CD14-positive monocyte (primary cell): ENCODE data around the gene NDUFS2. TPM values are rescaled to one million over a fixed set of nuclear protein-coding genes. Genes with fewer than 3 reads are reported as not detected.

ENCODE experiments used
- DNase-seq, 3 donors: peaks; one replicate each; pipeline ENCODE4 v3.0.0-alpha.2; 2011 to 2022
- H2AFZ ChIP-seq: 2 replicates; pipeline ENCODE4 v1.6.0; 2012; ENCODE audit warnings: mild to moderate bottlenecking, low read depth, low read length, inconsistent platforms; ENCODE audit not compliant: insufficient read depth, poor library complexity, severe bottlenecking
- H3K27ac ChIP-seq, 2 donors: 1 replicate in 1 of 2; 2 replicates in 1 of 2; pipeline ENCODE4 v1.5.1; 2012 to 2013; ENCODE audit warnings: low read length in 2 of 2, control low read depth in 1 of 2, inconsistent platforms in 1 of 2, low read depth in 1 of 2, mild to moderate bottlenecking in 1 of 2
- H3K27me3 ChIP-seq, 2 donors: one replicate each; pipeline versions ENCODE4 v1.6.0 to v1.6.1; 2011 to 2013; ENCODE audit warnings: low read length in 2 of 2; ENCODE audit not compliant: control insufficient read depth in 2 of 2, insufficient read depth in 2 of 2
- H3K36me3 ChIP-seq, 2 donors: replicated peaks in 1 of 2; 1 replicate in 1 of 2; 2 replicates in 1 of 2; pipeline versions ENCODE4 v1.5.1 to v1.6.1; 2012 to 2013; ENCODE audit warnings: low read length in 2 of 2, control low read depth in 1 of 2, inconsistent platforms in 1 of 2, mild to moderate bottlenecking in 1 of 2; ENCODE audit not compliant: insufficient read depth in 2 of 2, control insufficient read depth in 1 of 2
- H3K4me1 ChIP-seq, 2 donors: 1 replicate in 1 of 2; 2 replicates in 1 of 2; pipeline versions ENCODE4 v1.5.1 to v1.6.1; 2012 to 2013; ENCODE audit warnings: low read length in 2 of 2, control low read depth in 1 of 2, inconsistent platforms in 1 of 2, mild to moderate bottlenecking in 1 of 2, moderate library complexity in 1 of 2; ENCODE audit not compliant: insufficient read depth in 2 of 2, control insufficient read depth in 1 of 2
- H3K4me2 ChIP-seq: replicated peaks from 2 replicates; pipeline ENCODE3; 2012; ENCODE audit warnings: low read length, moderate library complexity, mild to moderate bottlenecking; ENCODE audit not compliant: poor library complexity, severe bottlenecking; ENCODE audit errors: extremely low read depth
- H3K4me3 ChIP-seq, 3 experiments: fragments of 200-600 bp in 1 of 3; sonication (generic) in 1 of 3; replicated peaks in 1 of 3; 1 replicate in 2 of 3; 2 replicates in 1 of 3; pipeline ENCODE4 v1.5.1; 2011 to 2013; ENCODE audit warnings: low read length in 3 of 3, mild to moderate bottlenecking in 3 of 3, control low read depth in 2 of 3, low read depth in 2 of 3, inconsistent platforms in 1 of 3, moderate library complexity in 1 of 3
- H3K79me2 ChIP-seq: 2 replicates; pipeline ENCODE4 v1.6.0; 2012; ENCODE audit warnings: mild to moderate bottlenecking, control low read depth, inconsistent platforms, low read length, moderate library complexity; ENCODE audit not compliant: insufficient read depth
- H3K9ac ChIP-seq: 2 replicates; pipeline ENCODE4 v1.6.0; 2017; ENCODE audit warnings: low read length, mild to moderate bottlenecking; ENCODE audit not compliant: insufficient read depth, poor library complexity, severe bottlenecking
- H3K9me3 ChIP-seq, 2 donors: replicated peaks in 1 of 2; 1 replicate in 1 of 2; 2 replicates in 1 of 2; pipeline versions ENCODE4 v1.5.1 to v1.6.1; 2012 to 2013; ENCODE audit warnings: low read length in 2 of 2, control low read depth in 1 of 2; ENCODE audit not compliant: control insufficient read depth in 1 of 2, insufficient read depth in 1 of 2
- H4K20me1 ChIP-seq: 2 replicates; pipeline ENCODE4 v1.6.0; 2012; ENCODE audit warnings: mild to moderate bottlenecking, low read length, control low read depth, moderate library complexity; ENCODE audit not compliant: insufficient read depth
- H3K27ac Mint-ChIP-seq, 7 donors: one replicate each; pipeline ENCODE4 v1.8.0; 2020; ENCODE audit warnings: mild to moderate bottlenecking in 7 of 7, mixed read lengths in 7 of 7, moderate library complexity in 6 of 7, inconsistent platforms in 2 of 7
- H3K27me3 Mint-ChIP-seq, 3 donors: one replicate each; pipeline ENCODE4 v1.8.0; 2021 to 2022; ENCODE audit warnings: low read depth in 3 of 3, mild to moderate bottlenecking in 3 of 3, mixed read lengths in 3 of 3, moderate library complexity in 3 of 3, inconsistent platforms in 1 of 3
- H3K36me3 Mint-ChIP-seq, 2 donors: one replicate each; pipeline ENCODE4 v1.8.0; 2020; ENCODE audit warnings: mixed read lengths in 2 of 2, inconsistent platforms in 1 of 2, mild to moderate bottlenecking in 1 of 2
- H3K4me1 Mint-ChIP-seq: one replicate; pipeline ENCODE4 v1.8.0; 2020; ENCODE audit warnings: mild to moderate bottlenecking, mixed read lengths
- H3K4me3 Mint-ChIP-seq, 2 donors: one replicate each; pipeline ENCODE4 v1.8.0; 2020; ENCODE audit warnings: mild to moderate bottlenecking in 2 of 2, mixed read lengths in 2 of 2, moderate library complexity in 1 of 2
- H3K9me3 Mint-ChIP-seq, 7 donors: one replicate each; pipeline ENCODE4 v1.8.0; 2020 to 2022; ENCODE audit warnings: mixed read lengths in 7 of 7, mild to moderate bottlenecking in 6 of 7, moderate library complexity in 6 of 7, inconsistent platforms in 2 of 7
- WGBS: methylation state at CpG from one replicate; pipeline ENCODE4 v1.1.5; 2013; ENCODE audit warnings: missing lambda C conversion rate; ENCODE audit not compliant: insufficient coverage; 5-methylcytosine and 5-hydroxymethylcytosine counted together
- intact Hi-C, 2 donors: fragments of 100-400 bp; cut with micrococcal nuclease; formaldehyde crosslinking; loops; one replicate each; pipeline versions ENCODE4 v1.15.0 to v1.15.1; 2023
- polyA plus RNA-seq, 3 donors: library from polyadenylated mRNA; depleted of rRNA in 1 of 3; unstranded in 2 of 3; stranded (reverse) in 1 of 3; fragments of 300-500 nt in 2 of 3; fragments of >200 nt in 1 of 3; fragmentation: Illumina TruSeq in 2 of 3; gene quantifications; 1 replicate in 2 of 3; 2 replicates in 1 of 3; pipeline ENCODE4 v1.2.3, GENCODE V29; 2012 to 2021
- TF ChIP-seq, protein P1 (sequence below): fragments of 200-600 bp; IDR thresholded peaks from one replicate; pipeline ENCODE4 v1.8.0; 2022; ENCODE audit warnings: antibody characterized with exemption, mild to moderate bottlenecking

The NDUFS2 gene
- polyA plus RNA-seq, 3 donors, result 87.5 to 119 (median 101) TPM

DNA sequence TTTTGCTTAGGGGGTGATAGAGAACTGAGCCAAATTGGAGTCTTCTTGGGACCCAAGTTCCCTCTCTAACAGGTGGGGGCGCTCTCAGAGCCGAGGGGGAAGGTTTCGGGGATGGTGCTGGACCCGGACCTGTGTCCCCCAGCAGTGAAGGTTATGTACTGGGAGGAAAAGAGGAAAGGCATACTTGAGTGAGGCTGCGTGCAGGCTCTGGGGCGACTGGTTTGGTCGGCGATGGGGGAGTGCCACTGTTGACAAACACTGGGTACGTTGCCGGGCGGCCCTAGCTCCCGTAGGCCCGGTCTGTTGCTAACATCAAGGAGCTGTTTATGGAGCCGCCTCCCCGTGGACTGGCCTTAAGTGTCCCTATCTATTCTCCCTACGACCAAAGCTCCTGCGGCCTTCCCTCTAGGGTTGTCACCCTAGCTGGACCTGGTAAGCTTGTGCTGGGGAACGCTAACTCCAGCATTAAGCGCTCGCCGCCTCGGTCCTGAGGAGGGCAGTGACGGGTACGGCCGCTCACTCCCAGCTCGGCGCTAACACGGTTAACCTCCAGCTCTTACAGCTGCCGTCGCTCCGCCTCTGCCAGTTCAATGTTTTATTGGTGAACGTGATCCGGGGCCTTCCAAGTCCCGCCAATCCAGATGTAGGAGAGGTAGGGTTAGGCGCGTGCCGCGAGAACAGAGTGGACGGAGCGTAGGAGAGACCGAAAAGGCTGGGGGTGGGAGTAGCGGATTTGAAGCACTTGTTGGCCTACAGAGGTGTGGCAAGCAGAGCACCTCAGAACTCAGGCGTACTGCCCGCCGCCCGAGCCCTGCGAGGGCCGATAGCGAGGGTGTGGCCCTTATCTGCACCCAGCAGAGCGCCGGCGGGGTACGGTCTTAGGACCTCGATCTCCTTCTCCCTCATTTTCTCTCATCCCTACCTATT lies 36.2 kb upstream of the NDUFS2 start, which contains the start of gene PPOX:
Gene PPOX (plus strand): TSS at position 685 of the 927 bp plus-strand sequence. CDS start 422 bp downstream, outside the sequence.
- Histone ChIP-seq H3K4me3 (peak within 1 kb of the TSS; percentile 33 to 75 (median 73)), H3K36me3 (peaks cover 29 to 62% of the 10 kb centered on the region in 2 donors), H3K4me1 (peaks cover 21 to 28% of the 10 kb centered on the region in 2 donors), H4K20me1 (no peaks in the 10 kb centered on the region), H2AFZ (peak within 1 kb of the TSS; percentile 89), H3K9ac (peak within 1 kb of the TSS; percentile 85), H3K9me3 (no peaks in the 10 kb centered on the region), H3K27ac (peak within 1 kb of the TSS; percentile 91 to 98), H3K27me3 (no peaks in the 10 kb centered on the region), H3K79me2 (peaks cover 4% of the 10 kb centered on the region), H3K4me2 (peak within 1 kb of the TSS; percentile 78)
- TF ChIP-seq, protein P1, sequence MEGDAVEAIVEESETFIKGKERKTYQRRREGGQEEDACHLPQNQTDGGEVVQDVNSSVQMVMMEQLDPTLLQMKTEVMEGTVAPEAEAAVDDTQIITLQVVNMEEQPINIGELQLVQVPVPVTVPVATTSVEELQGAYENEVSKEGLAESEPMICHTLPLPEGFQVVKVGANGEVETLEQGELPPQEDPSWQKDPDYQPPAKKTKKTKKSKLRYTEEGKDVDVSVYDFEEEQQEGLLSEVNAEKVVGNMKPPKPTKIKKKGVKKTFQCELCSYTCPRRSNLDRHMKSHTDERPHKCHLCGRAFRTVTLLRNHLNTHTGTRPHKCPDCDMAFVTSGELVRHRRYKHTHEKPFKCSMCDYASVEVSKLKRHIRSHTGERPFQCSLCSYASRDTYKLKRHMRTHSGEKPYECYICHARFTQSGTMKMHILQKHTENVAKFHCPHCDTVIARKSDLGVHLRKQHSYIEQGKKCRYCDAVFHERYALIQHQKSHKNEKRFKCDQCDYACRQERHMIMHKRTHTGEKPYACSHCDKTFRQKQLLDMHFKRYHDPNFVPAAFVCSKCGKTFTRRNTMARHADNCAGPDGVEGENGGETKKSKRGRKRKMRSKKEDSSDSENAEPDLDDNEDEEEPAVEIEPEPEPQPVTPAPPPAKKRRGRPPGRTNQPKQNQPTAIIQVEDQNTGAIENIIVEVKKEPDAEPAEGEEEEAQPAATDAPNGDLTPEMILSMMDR, result peak; percentile 56
- Mint-ChIP-seq H3K27ac (peak within 1 kb of the TSS; percentile 95 to 99 (median 97)), H3K4me3 (peak within 1 kb of the TSS; percentile 83 to 94), H3K4me1 (peaks cover 38% of the 10 kb centered on the region), H3K27me3 (peaks cover 0 to 2% (median 0%) of the 10 kb centered on the region in 3 donors), H3K36me3 (peaks cover 55 to 67% of the 10 kb centered on the region in 2 donors), H3K9me3 (no peaks in the 10 kb centered on the region)
- intact Hi-C loops, result no loop called here
- DNase-seq, result peak; percentile 95 to 97 (median 96)
- WGBS, result 0% methylated on average over 37 of the region's 54 CpGs

DNA sequence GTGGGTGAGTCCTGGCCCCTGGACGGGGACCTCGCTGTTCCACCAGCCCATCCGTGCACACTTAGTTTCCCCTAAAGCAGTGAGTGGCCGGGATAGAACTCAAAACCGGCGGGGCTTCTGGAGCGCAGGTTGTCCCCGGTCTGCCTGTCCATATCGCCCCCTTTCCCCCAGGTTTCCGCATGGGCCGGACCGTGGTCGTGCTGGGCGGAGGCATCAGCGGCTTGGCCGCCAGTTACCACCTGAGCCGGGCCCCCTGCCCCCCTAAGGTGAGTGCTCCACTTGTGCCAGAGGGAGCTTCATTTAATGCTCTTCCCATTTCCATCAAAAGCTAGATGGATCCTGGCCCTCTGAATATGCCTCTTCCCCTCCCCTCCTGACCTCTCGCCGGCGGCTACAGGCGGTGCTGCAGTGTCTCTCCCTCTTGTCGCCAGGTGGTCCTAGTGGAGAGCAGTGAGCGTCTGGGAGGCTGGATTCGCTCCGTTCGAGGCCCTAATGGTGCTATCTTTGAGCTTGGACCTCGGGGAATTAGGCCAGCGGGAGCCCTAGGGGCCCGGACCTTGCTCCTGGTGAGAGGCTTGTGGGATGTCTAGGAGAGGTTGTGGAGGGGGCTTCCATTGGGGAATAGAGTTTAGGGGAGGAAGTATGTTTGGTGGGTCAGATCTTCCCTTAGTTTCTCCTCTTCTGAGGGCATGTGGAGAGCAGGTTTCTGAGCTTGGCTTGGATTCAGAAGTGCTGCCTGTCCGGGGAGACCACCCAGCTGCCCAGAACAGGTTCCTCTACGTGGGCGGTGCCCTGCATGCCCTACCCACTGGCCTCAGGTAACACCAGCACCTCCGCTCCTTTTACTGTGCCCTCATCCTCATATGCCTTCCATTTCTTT lies 35.3 kb upstream of the NDUFS2 start:
- Mint-ChIP-seq H3K9me3 (no peaks in the 10 kb centered on the region), H3K4me3 (peak overlapping the region; percentile 83 to 94), H3K36me3 (peaks cover 57 to 68% of the 10 kb centered on the region in 2 donors), H3K27ac (peak overlapping the region; percentile 95 to 99 (median 97)), H3K4me1 (peaks cover 31% of the 10 kb centered on the region), H3K27me3 (peaks cover 0 to 2% (median 0%) of the 10 kb centered on the region in 3 donors)
- Histone ChIP-seq H3K4me3 (peak overlapping the region; percentile 33 to 75 (median 73)), H3K27ac (peak overlapping the region; percentile 91 to 98), H2AFZ (peak overlapping the region; percentile 89), H4K20me1 (no peaks in the 10 kb centered on the region), H3K9ac (peak overlapping the region; percentile 85), H3K27me3 (no peaks in the 10 kb centered on the region), H3K9me3 (no peaks in the 10 kb centered on the region), H3K4me1 (peaks cover 21 to 26% of the 10 kb centered on the region in 2 donors), H3K36me3 (peaks cover 35 to 62% of the 10 kb centered on the region in 2 donors), H3K79me2 (no peaks in the 10 kb centered on the region), H3K4me2 (peak overlapping the region; percentile 78)
- WGBS, result 2% methylated on average over 19 of the region's 33 CpGs
- intact Hi-C loops, result no loop called here
- DNase-seq, result no peak
- TF ChIP-seq, protein P1, result no peak
